ENCODE results near the gene RAD51D.
"Not testable (repeated sequence)": the region's sequence is repeated elsewhere in the genome, so short reads cannot be mapped to it uniquely, and the experiment has no call there.

Gene RAD51D

DNA sequence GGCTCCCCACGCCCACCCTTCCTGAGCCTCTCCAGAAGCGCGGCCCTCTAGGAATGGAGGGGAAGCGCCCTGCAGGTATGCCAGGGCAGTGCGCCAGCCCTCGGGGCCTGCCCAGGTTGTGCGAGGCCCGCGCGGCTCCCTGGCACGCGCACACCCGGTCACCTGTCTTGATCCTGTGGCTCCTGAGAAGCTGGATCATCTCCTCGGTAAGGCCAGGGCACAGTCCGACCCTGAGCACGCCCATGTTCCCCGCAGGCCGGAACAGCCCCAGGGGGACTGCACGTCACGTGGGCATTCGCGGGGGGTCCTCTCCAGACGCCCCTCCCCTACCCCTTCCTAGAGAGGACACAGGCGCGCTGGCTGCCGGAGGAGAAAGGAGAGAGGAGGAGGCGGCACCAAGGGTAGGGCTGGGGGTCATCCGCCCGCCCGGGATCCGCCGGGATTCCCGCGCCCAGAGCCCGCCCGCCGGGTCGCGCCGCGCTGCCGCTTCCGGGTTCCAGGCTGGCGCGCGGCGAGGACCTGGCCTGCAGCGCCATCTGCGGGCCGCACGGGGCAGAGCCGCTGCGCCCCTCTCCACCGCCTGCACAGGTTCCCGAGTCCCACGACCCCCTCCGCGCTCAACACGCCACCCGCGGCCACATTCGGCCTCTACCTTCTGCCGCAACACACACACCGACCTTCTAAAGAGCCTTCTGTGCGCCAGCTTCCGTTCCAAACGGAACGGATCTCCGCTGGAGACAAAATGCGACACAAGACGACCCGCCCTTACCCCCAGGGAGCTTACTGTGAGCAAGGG, at the start of gene RAD51D:
Gene RAD51D, minus strand, starts transcription at position 491 of the 796 bp plus-strand sequence. Its CDS starts 247 bp downstream, at position 244.
- peak; percentile 56 to 62 for DNase-seq (ENCODE audit: low read depth in 2 of 2, low spot score in 1 of 2)

- no peak for DNase-seq (ENCODE audit: low read depth in 2 of 2, low spot score in 1 of 2)
Measured at GRCh38 chr17:35167666-35168065, 48.0 kb upstream of the RAD51D start.

- DNase-seq (ENCODE audit: low read depth in 2 of 2, low spot score in 1 of 2): no peak
Measured at GRCh38 chr17:35167046-35167445, 47.4 kb upstream of the RAD51D start.

DNA sequence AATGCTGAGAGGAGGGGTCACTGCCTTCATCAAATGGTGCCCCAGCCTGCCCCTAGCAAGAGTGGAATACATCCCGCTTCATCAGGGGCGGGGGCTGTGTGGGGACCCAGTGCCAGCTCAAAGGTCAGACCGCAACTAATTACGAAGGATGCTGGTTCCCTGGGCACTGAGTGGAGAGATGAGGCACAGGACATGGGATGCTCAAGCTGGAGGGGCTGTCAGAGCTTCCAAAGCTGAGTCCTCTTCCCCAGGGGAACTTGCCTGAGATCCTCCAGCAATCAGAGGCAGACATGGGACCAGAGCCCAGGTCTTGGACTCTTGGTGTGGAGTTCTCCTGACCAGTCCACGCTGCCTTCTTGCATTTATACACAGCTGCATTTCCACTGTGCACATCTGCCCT, 46.9 kb upstream of the RAD51D start:
- no peak for DNase-seq (ENCODE audit: low read depth in 2 of 2, low spot score in 1 of 2)

DNA sequence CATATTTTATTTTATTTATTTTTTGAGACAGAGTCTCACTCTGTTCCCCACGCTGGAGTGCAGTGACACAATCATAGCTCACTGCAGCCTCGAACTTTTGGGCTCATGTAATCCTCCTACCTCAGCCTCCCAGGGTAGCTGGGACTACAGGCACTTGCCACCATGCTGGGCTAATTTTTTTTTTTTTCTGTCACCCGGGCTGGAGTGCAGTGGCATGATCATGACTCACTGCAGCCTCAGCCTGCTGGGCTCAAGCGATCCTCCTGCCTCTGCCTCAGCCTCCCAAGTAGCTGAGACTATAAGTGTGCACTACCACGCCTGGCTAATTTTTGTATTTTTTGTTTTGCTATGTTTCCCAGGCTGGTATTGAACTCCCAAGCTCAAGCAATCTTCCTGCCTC, 45.1 kb upstream of the RAD51D start:
- no peak for DNase-seq (ENCODE audit: low read depth in 2 of 2, low spot score in 1 of 2)

GRCh38 chr17:35163886-35164285, 44.2 kb upstream of the RAD51D start:
- DNase-seq (ENCODE audit: low read depth in 2 of 2, low spot score in 1 of 2): no peak

DNA sequence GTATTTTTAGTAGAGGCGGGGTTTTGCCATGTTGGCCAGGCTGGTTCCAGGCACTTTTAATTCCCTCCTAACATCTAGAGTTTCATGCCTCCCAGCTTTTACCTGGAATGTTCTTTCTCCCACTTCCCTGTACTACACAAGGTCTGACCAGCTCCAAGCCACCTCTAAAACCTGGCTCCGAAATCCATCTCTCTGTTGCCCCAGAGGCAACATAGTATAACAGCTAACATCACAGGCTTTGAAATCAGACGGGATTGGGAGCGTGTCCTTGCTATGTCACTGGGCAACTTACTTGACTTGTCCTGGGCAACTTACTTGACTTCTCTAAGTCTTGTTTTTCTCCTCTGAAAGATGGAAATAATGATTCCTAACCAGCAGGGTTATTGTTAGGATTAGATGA, 43.1 kb upstream of the RAD51D start:
- DNase-seq (ENCODE audit: low read depth in 2 of 2, low spot score in 1 of 2): no peak

GRCh38 chr17:35161281-35161761, 41.7 kb upstream of the RAD51D start:
- no peak for DNase-seq (ENCODE audit: low read depth in 2 of 2, low spot score in 1 of 2)

DNA sequence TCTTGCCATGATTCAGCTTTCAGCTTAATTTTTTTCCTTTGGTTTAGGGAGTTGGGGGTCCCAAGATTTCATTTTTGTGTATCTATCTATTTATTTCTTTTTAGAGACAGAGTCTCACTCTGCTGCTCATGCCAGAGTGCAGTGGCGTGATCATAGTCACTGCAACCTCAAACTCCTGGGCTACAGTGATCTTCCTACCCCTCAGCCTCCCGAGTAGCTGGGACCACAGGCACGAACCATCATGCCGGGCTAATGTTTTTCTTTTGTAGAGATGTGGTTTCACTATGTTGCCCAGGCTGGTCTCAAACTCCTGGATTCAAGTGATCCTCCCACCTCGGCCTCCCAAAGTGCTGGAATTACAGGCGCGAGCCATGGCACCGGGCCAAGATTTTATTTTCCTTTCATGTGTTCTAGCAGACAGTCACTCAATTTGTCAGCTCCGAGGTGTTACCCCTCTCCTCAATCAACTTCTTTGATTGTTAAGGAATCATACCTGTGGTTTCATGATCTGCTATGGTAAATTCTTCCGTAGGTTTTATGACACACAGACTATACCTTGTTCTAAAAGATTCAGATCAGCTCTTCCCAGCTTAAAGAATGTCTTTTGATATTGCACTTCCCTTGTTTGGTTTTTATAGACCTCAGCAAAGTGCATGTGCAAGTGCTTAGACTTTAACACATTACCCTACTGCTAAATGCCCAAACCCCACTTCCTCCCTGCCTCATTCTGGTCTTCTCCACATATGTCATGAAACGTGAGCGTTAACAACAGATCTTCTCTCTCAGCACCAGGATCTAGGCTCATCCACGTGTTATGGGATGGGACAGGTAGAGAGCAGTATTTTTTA, 40.9 kb upstream of the RAD51D start:
- no peak for DNase-seq (ENCODE audit: low read depth in 2 of 2, low spot score in 1 of 2)

GRCh38 chr17:35159940-35160339, 40.3 kb upstream of the RAD51D start:
- no peak for DNase-seq (ENCODE audit: low read depth in 2 of 2, low spot score in 1 of 2)

- DNase-seq (ENCODE audit: low read depth in 2 of 2, low spot score in 1 of 2): no peak
Measured at GRCh38 chr17:35155246-35155645, 35.6 kb upstream of the RAD51D start.

DNA sequence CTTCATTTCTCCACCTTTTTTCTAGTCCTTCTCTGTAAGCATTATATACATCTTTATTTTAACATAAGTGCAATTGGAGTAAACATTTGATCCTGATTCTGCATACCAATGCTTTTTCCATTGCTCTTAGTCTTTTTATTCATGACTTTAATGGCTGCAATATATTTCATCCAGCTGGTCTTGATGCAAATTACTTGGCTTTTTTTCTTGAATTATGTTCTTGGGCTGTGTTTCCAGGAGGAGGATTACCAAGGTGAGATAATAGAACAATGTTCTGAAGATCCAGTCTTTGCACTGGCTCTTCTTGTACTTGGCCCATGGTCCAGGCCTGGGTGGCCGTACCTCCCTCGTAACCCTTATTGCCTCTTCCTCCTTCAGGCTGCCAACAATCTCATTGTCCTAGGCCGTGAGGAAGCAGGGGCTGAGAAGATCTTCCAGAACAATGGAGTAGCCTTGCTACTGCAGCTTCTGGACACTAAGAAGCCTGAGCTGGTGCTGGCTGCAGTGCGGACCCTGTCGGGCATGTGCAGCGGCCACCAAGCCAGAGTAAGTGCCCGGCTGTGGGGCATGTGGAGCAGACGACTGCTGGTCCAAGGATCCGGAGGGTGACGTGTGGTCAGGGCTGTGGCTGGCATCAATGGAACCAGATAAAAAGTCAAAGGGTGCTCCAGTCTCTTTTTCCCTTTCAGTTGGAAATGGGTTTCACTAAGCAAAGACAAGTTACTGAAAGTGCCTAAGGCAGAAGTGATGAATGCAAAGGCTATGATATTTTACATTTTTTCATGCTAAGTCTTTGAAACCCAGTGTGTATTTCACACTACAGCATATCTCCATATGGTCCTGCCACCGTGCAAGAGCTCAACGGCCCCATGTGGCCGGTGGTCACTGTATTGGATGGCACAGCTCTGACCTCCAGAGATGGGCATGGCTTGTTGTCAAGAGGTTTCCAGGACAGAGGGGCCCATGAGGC, 34.8 kb upstream of the RAD51D start:
- no peak for DNase-seq (ENCODE audit: low read depth in 2 of 2, low spot score in 1 of 2)

GRCh38 chr17:35152421-35153140, 32.9 kb upstream of the RAD51D start:
- DNase-seq (ENCODE audit: low read depth in 2 of 2, low spot score in 1 of 2): no peak

GRCh38 chr17:35151080-35151479, 31.4 kb upstream of the RAD51D start:
- not testable (repeated sequence) for DNase-seq (ENCODE audit: low read depth in 2 of 2, low spot score in 1 of 2)

DNA sequence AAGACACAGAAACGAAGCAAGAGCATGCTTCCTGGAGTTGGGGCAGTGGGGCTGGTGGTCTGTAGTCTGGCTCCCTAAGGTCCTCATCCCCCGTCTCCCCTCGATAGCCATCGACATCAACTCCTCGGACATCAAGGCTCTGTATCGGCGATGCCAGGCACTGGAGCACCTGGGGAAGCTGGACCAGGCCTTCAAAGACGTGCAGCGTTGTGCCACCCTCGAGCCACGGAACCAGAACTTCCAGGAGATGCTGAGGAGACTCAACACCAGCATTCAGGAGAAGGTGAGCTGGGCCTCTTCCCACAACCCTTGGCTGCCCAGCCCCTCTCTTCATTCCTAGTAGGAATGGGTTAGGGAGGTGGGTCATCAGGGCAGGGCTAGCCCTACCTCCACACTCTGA, 30.3 kb upstream of the RAD51D start:
- DNase-seq (ENCODE audit: low read depth in 2 of 2, low spot score in 1 of 2): no peak

GRCh38 chr17:35148144-35148543, 28.5 kb upstream of the RAD51D start:
- DNase-seq (ENCODE audit: low read depth in 2 of 2, low spot score in 1 of 2): no peak

DNA sequence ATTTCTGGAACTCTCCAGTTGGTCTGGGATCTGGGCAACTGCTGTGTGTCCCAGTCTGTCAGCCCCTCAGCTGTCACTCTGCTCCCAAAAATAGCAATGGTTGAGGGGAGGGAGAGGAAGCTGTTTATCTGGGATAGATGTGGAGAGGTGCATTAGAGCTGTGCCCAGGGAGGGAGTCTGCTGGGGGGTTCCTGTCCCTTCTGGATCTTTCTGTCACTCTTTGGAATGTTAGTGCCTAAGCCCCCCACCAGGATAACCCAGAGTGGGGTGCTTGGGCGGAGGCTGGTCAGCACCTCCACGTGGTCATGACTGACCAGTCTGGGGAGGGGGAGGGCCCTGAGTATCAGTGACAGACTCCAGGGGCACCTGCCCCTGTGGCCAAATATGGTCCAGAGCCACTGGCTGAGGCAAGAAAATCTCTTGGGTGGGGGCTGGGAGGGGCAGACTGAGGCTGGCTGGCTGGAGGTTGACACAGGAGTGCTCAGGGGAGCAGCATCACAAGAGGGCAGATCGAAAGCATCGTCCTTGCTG, 27.8 kb upstream of the RAD51D start, which contains the start of gene UNC45B:
Gene UNC45B, plus strand, starts transcription at position 443 of the 531 bp plus-strand sequence. CDS start 447 bp downstream, outside the sequence.
- DNase-seq (ENCODE audit: low read depth in 2 of 2, low spot score in 1 of 2): no peak

GRCh38 chr17:35146214-35146833, 26.7 kb upstream of the RAD51D start:
- DNase-seq (ENCODE audit: low read depth in 2 of 2, low spot score in 1 of 2): no peak

DNA sequence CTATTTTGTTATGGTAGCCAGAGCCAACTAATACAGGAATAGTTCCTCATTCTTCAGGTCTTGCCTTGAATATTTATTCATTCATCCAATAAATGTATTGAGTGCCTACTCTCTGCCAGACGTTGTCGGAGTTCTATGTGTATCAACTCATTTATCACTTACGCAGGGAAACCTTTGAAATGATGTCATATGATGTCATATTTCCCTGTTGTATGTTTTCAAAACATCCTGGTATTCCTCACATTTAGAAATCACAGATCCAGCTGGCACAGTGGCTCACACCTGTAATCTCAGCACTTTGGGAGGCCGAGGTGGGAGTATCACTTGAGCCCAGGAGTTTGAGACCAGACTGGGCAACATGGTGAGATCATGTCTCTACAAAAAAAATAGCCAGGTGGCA, 25.2 kb upstream of the RAD51D start:
- DNase-seq (ENCODE audit: low read depth in 2 of 2, low spot score in 1 of 2): no peak

DNA sequence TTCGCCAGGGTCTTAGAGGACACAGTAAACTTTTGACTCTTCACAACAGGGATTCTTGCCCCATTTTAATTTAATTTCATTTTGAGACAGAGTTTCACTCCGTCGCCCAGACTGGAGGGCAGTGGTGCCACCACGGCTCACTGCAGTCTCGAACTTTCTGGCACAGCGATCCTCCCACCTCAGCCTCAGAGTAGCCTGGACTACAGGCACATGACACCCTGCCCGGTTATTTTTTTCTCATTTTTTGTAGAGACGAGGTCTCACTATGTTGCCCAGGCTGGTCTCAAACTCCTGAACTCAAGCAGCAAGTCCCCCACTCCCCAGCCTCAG, 22.8 kb upstream of the RAD51D start:
- DNase-seq (ENCODE audit: low read depth in 2 of 2, low spot score in 1 of 2): no peak

Data from stimulated activated CD8-positive, alpha-beta memory T cell treated with anti-CD3 and anti-CD28 coated beads, Interleukin-4, amount 100 ng/mL, for 1 hour (primary cell).